ENCODE results near the gene WDHD1.

DNA sequence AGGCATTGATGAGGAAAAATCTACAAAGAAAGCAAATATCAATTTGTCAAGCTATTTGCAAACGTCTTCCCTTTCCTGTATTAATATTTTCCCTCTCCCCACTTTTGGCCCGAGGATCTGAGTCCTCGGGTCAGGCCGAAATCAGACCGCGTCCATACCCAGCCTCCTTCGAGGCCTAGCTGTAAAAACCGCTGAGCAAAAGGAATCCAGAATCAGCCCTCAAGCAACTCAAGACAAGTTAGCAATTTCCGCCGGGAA lies 24.2 kb upstream of the WDHD1 start:
- TF ChIP-seq POLR2A (IDR thresholded peaks at IDR 0.05; ENCODE audit: low read depth, low read length), result no peak
- TF ChIP-seq POLR2AphosphoS5 (IDR thresholded peaks at IDR 0.05; ENCODE audit: low read depth, low read length), result no peak
